Lower leg skin (tissue), 3 donors: Measurements from ENCODE around the gene ARHGAP9.

Source experiments
- POLR2A ChIP-seq, 2 donors: fragments of 450-650 bp; IDR thresholded peaks; one replicate each; pipeline ENCODE4 v1.6.1; 2016 to 2017; ENCODE audit warnings: antibody characterized with exemption in 2 of 2, mild to moderate bottlenecking in 1 of 2, moderate library complexity in 1 of 2
- TF ChIP-seq, protein P1 (sequence below), 3 donors: fragments of 450-650 bp; IDR thresholded peaks; one replicate each; pipeline ENCODE4 v1.5.1; 2016; ENCODE audit warnings: antibody characterized with exemption in 3 of 3, mild to moderate bottlenecking in 3 of 3, moderate library complexity in 2 of 3

DNA sequence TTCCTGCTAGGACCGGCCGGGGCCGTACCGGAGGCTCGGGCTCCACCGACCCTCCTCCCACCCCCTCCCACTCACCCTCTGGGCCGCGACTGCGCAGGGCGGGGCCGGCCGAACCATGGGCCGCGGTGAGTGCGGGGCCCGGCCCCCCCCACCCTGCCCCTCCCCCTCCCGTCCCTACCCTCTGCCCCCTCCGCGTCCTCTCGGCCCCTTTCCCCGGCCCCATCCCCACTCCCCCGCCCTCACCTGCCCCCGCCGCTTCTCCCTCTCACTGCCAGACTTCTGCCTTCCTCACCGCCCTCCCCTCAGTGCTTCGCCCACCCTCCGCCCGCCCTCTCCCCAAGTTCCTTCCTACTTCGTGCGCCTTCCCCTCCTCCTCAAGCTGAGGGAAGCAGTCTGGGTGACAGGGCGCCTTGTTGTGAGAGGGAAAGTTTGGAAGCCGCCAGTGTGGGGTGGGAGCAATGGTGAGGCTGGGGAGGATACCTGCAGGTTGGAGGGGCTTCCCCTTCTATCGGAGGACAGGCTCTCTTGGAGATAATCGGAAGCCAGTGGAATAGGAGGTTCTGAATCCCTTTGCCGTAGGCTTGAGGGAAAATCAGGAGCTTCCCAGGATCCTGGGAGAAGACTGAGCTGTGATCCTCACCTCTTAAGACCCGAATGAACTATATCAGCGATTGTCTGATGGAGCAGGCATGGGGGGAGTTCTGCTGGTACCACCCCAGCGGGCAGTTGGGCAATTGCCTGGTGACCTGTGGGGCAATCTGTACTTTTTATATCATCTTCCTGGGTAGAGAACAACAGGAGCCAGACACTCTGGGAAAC, 43.4 kb upstream of the ARHGAP9 start:
- TF ChIP-seq, protein P1, sequence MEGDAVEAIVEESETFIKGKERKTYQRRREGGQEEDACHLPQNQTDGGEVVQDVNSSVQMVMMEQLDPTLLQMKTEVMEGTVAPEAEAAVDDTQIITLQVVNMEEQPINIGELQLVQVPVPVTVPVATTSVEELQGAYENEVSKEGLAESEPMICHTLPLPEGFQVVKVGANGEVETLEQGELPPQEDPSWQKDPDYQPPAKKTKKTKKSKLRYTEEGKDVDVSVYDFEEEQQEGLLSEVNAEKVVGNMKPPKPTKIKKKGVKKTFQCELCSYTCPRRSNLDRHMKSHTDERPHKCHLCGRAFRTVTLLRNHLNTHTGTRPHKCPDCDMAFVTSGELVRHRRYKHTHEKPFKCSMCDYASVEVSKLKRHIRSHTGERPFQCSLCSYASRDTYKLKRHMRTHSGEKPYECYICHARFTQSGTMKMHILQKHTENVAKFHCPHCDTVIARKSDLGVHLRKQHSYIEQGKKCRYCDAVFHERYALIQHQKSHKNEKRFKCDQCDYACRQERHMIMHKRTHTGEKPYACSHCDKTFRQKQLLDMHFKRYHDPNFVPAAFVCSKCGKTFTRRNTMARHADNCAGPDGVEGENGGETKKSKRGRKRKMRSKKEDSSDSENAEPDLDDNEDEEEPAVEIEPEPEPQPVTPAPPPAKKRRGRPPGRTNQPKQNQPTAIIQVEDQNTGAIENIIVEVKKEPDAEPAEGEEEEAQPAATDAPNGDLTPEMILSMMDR (IDR thresholded peaks at IDR 0.05): no peak
- TF ChIP-seq POLR2A (IDR thresholded peaks at IDR 0.05): no peak
